Measurements from ENCODE around the gene SCAI.
A peak's percentile ranks its signal among the peaks of the same experiment; 100 is the strongest.
"Not testable (repeated sequence)": the region's sequence is repeated elsewhere in the genome, so short reads cannot be mapped to it uniquely, and the experiment has no call there.

Gene SCAI

DNA sequence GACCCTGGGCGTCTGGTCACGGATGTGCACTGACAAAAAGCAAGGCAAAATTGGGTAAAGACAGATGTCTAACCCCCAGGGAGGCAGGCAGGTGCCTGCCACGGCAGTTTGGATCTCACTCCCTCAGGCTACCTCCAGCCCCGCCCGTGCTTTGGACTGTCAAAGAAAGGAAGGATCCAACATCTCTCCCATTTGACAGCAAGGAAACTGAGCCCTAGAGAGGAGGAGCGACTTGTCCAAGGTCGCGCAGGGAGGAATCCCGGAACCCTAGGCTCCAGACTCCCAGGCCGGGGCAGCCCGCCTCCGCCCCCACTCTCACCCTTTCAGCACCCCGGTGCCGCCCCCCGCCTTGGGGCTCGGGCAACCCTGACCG lies 202.8 kb downstream of the SCAI start:
- DNase-seq: no peak

DNA sequence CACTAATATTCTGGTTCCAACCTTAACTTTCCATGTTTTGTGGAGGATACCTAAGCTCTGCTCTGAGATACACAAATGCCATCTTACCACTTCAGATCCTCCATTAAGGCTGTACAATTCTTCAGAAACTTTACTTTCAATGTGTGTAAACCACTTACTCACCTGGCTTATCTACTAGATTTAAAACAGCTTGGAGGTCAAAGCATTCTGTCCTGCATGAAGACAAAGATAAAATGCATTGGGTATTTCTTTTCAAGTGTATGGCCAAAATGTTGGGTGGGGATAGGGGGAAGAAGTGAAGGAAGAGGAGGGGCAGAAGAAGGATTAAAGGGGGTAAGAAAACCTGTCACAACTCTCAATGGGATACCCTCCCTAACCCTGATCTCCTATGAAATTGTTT lies 203.4 kb downstream of the SCAI start:
- no peak for DNase-seq

DNA sequence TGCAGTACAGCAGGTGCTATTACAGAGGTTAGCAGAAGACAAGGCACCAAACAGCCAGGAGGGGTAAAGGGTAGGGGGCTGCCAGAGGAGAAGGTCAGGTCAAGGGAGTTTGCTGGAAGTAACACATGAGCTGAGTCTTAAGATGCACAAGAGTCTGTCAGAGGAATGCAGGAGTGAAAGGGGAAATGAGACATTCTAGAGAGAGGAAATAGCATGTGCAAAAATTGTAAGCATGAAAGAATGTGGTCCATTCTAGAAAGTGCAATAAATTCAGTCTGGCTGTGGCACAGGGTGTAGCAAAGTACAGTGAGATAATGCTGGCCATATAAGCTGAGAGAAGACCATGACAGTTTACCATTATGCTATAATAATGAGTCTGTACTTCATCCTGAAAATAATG lies 209.0 kb downstream of the SCAI start:
- DNase-seq: no peak

DNA sequence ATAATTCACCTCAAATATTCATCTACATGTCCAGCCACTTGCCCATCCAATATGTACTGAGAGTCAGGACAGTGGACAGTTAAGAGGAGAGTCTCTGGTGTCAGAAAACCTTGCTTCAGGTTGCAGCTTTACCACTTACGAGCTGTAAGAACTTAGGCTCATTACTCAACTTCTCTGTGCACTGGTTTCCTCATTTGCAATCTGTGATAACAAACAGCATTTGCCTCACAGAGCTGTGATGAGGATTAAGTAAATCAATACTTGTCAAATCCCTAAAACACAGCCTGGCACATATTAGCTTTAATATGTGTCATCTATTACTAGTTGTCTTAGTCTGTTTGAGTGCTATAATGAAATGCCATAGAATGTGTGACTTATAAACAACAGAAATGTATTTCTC lies 211.0 kb downstream of the SCAI start:
- no peak for DNase-seq

DNA sequence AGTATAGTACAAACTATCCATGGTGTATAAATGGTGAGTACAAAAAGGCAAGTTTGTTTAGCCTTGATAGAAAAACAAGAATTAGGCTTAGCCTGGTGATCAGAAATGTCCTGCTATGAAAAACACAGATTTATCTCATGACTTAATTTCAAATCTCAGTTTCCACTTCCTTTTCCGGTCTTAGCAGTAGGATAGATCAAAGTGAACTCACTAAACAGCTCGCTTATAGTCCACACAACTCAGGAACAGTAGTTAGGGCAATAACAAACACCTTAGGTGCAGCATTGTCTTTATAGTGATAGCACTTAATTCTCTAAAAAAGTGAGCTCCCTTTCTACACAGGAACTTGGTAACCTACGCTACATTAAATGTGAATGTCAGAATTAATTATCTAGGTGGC lies 213.9 kb downstream of the SCAI start:
- no peak for DNase-seq

DNA sequence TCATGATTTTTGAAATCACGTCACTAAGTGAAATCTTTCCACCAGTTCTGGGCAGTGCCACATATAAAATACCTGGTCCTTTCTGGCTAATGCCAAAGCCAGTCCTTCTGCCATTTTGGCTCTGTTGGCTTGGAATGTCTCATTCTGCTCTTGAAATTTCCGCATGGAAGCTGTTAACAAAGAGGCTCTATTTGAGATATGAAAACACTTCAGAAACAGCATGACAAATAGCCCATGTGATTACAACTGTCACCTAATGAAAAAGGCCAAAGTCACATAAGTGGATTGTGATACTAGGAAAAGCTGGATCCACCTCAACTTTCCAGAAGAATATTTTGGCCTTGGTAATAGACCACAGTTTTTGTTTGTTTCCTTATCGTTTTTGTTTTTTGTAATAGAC lies 215.2 kb downstream of the SCAI start:
- DNase-seq: no peak

DNA sequence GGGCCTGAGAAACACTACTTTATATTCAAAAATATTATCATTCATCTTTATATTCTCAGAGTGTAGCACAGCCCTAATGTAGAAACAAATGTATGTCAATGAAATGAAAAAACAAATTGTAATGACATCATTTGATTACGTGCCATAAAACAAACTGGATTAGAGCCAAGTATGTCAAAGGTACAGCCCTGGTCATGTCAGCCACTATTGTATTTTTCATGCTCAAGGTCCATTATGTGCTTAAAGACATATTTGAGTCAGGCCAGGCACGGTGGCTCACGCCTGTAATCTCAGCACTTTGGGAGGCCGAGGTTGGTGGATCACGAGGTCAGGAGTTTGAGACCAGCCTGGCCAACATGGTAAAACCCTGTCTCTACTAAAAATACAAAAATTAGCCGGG lies 222.9 kb downstream of the SCAI start:
- DNase-seq: not testable (repeated sequence)

DNA sequence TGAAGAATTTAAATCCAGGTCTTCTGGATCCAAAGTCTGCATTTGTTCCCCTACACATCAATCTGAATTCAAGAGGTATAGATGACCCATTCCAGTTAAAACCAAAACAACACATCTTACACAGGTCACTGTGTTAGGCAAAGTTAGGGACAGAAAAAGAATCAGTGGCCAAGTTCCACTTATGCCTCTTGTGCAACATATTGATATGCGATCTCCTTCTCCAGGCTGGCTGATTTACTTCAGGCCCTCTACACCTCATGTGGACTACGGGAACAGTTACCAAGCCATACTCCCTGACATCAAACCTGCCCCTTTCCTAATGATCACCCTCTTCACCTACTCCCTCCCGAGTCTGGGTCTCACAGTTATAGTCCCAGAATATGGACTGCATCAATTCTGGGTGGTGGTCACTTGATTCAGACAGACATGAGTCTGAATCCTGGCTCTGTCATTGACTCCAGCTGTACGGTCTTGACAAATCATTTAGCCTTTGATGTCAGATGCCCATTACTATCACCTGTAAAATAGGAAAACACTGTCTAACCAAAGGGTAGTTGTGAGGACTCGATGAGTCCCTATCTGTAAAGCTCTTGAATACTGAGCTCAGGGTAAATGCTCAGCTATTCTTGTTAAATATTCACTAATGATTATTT lies 228.4 kb downstream of the SCAI start:
- no peak for DNase-seq

DNA sequence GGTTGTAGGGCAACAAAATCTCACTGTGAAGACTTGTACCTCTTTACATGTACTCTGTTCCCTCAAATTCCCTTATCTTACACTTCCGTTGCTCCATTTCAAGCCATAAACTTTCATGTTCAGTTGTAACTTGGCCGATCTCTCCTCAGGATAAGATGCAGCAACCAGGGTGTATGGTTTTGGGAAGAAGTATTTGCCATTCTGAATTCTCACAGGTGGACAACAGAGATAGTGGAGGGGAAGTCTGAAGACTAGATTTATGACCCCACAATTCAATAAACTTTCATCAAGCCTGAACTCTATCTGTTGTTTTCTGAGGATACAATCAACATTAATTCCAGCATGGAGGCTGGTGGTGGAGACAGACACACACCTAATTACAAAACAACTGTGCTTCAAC lies 229.9 kb downstream of the SCAI start:
- no peak for DNase-seq

DNA sequence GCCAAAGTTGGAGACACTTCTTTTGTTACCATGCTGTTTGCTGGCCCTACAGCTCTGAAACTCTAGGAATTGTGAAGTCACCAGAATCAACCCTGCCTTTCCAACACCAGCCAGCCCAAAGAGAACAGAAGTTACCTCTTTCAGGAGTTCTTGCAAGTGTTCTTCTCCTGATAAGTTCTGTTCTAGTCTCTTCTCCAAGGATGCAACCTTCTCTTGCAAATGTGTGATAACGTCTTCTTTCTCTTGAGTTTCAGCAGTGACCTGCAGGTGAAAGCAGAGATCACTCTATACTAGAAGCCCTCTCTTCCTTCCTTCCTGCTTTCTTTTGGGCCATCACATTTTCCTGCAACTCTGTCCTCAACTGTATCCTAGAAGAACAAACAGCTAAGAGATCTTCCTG lies 231.6 kb downstream of the SCAI start:
- DNase-seq: no peak

DNA sequence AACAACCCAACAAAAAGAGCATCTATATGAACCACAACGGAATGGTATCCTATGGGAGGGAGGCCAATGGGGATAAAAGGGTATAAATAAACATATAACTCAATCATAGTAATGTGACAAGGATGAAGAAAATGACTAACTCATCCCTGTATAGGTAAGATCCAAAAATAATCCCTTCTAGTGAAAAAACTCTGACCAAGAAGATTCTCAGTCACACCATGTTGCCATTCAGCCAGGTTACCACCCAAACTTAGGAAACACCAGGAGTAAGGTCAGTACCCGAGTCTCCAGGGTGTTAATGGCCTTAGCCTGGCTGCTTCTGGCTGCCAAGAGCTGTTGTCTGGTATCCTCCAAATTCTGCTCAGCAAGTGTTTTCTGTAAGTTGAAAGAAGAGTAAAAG lies 235.2 kb downstream of the SCAI start:
- DNase-seq: no peak

DNA sequence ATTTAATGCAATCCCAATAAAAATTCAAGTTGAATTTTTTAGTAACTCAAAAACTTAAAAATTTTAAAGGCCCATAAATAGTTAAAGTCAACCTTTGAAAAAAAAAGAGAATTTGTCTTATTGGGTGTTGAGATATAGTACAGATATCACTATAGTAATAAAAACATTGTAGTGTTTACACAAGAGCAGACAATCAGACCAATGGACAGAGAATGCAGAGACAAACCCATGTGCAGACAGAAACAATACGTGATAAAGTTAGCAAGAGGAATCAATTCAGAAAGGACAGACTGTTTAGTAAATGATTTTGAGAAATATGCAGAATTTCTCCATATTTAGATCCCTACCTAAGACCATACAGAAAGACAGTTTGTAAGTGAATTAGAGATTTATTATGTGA lies 236.4 kb downstream of the SCAI start:
- DNase-seq: no peak

DNA sequence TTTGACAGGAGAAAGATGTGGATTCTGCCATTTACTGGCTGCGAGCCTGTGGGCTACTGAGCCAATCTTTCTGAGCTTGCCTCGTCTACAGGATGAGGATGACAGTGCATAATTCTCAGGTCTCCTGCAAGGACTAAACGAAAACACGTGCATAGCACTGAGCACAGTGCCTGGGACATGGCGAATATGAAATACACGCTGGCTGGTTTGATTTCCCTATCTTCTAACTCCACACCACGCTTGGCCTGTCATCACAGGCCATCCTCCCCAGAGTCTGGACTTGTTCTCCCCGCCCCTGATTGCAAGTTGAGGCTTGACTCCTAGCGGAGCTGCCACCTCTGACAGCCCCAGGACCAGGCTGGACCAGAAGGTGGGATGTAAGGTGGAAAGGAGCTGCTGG lies 243.5 kb downstream of the SCAI start:
- DNase-seq: no peak

DNA sequence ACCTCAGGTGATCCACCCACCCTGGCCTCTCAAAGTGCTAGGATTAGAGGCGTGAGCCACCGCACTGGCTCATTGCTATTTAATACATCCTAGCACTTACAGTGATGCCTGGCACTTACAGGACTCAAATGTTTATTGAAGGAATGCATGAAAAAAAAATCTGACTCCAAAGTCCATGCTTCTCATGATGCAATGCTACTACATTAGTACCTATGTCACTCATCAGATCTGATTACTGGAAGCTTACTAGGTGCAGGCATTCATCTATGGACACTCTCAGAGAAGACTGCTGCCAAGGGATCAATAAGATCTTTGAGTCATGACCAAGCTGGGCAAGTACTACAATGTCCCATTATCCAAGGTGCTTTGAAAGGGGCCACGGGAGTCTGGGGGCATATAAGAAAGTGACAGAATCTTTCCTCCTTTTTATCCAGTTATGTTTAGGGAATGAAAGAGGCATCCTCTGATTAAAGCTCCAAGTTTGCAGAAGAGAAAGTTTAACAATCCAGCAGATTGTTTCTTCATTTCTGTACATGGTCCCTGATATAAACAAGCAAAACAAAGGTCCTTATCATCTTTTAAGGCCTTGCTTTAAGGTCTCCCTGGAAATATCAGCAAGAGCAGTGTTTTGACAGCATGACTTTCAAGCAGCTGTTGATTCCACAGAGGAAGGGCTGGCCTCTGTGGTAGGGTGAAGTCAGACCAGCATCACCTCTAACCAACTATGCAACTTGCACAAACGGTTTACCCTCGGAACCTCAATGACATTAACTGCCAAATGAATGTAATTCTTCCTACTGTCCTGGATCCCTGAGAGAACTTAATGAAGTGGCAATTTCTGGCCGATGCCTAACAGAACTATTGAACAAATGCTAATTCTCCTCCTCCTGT lies 245.5 kb downstream of the SCAI start:
- DNase-seq: no peak

DNA sequence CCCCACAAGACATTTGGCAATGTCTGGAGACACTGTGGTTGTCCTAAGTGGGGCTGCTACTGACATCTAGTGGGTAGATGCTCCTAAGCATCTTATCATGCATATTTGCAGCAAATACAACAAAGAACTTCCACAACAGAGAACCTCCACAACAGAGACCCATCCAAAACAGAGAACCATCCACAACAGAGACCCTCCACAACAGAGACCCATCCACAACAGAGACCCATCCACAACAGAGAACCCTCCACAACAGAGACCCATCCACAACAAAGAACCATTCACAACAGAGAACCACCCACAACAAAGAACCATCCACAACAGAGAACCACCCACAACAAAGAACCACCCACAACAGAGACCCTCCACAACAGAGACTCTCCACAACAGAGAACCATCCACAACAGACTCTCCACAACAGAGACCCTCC lies 248.6 kb downstream of the SCAI start:
- peak; percentile 44 for DNase-seq

DNA sequence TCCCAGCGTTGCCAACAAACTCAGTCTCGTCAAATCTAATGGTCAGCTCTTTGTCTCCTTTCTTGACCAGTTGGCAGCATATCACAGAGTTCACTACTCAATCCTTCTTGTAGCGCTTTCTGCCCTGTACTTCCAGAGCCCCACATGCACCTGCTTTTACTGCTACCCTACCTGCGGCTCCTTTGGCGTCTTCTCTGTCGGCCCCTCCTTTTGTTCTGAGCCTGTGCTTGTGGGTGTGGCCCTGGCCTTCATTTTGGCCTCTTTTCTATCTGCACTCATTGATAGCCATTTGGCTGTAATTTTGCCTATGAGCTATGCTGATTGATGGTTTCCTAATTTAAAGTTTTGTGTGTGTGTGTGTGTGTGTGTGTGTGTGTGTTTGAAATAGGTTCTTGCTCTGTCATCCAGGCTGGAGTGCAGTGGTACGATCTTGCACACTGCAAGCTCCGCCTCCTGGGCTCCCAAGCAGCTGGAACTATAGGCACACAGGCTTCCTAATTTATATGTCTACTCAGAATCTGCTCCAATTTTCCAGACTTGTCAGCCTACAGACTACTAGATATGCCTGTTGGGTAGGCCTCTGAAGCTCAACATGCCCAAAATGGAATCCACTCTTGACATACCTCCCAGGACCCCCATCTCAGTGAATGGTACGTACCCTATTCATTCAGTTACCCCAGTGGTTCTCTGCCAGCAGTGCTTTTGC lies 249.1 kb downstream of the SCAI start:
- DNase-seq: no peak

Measured in OCI-M1 (cell line).